Measurements from ENCODE around the gene PRDX2. TPM values are rescaled to one million over a fixed set of nuclear protein-coding genes. Genes with fewer than 3 reads are reported as not detected.

Gene PRDX2
- total RNA-seq, 1 donor from 2014 or later: 190 TPM

DNA sequence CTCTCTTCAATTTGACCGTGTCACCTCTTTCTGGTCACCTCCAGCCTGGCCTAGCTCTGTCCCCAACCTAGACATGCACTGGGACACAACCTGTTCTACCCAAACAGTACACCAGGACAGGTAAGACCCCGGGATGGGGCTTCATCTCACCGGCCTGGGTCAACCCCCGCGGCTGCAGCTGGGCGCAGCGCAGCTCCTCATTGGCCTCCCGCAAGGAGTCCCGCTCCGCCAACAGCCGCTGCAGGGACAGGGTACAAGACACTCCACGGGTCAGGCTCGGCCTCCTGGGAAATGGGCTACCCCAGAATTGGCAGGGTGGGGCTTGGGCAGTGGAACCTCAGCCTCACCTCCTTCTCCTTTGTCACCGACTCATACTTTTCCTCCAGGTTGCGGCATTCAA lies 33.9 kb downstream of the PRDX2 start:
- peaks cover 0 to 7% of the 10 kb centered on the region in 2 donors for H3K36me3 ChIP-seq
- no peaks in the 10 kb centered on the region for H3K27me3 ChIP-seq
- intact Hi-C loops (cut with DNase I): loop anchor here (5.0 kb wide), 1 partner anchor 35 kb away; the partner anchor contains the start of genes PRDX2 and THSD8
- DNase-seq (ENCODE audit: extremely low spot score in 2 of 2): no peak
- no peak overlapping the region for H3K4me3 ChIP-seq
- TF ChIP-seq, protein P1, sequence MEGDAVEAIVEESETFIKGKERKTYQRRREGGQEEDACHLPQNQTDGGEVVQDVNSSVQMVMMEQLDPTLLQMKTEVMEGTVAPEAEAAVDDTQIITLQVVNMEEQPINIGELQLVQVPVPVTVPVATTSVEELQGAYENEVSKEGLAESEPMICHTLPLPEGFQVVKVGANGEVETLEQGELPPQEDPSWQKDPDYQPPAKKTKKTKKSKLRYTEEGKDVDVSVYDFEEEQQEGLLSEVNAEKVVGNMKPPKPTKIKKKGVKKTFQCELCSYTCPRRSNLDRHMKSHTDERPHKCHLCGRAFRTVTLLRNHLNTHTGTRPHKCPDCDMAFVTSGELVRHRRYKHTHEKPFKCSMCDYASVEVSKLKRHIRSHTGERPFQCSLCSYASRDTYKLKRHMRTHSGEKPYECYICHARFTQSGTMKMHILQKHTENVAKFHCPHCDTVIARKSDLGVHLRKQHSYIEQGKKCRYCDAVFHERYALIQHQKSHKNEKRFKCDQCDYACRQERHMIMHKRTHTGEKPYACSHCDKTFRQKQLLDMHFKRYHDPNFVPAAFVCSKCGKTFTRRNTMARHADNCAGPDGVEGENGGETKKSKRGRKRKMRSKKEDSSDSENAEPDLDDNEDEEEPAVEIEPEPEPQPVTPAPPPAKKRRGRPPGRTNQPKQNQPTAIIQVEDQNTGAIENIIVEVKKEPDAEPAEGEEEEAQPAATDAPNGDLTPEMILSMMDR (IDR thresholded peaks at IDR 0.05): no peak
- no peak for TF ChIP-seq POLR2A (IDR thresholded peaks at IDR 0.05)
- TF ChIP-seq POLR2AphosphoS5 (IDR thresholded peaks at IDR 0.05; ENCODE audit: insufficient read depth in 1 of 2, low read depth in 1 of 2): no peak
- H3K27ac ChIP-seq: no peak overlapping the region
- peaks cover 11% of the 10 kb centered on the region for H3K4me1 ChIP-seq
- H3K9me3 ChIP-seq: no peaks in the 10 kb centered on the region

DNA sequence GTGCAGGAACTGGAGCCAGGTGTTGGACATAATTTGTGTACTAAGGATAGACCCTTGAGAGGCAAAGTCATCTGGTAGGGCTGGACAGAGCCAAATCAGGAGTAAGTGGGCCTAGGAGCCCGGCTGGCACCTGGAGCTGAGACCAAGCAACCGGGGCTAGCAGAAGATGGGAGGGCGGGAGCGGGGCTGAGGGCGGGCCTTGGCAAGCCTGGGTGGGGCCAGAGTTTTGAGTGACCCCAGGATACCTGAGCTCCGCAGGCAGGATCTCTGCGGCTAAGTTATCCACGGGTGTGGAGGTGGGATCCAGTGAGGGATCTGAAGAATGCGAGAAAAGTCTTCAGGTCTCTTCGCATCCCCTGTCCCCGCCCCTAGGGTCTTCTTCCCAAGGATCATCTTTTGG lies 34.5 kb downstream of the PRDX2 start:
- no peak for DNase-seq (ENCODE audit: extremely low spot score in 2 of 2)
- Histone ChIP-seq H3K4me3 (no peak overlapping the region), H3K27me3 (no peaks in the 10 kb centered on the region), H3K4me1 (peaks cover 11% of the 10 kb centered on the region), H3K27ac (no peak overlapping the region), H3K36me3 (peaks cover 0 to 9% of the 10 kb centered on the region in 2 donors), H3K9me3 (no peaks in the 10 kb centered on the region)
- TF ChIP-seq, protein P1 (IDR thresholded peaks at IDR 0.05): no peak
- TF ChIP-seq POLR2A (IDR thresholded peaks at IDR 0.05) (no peak), POLR2AphosphoS5 (IDR thresholded peaks at IDR 0.05; ENCODE audit: insufficient read depth in 1 of 2, low read depth in 1 of 2) (no peak)
- intact Hi-C loops (cut with DNase I): loop anchor here (5.0 kb wide), 1 partner anchor 35 kb away; the partner anchor contains the start of genes PRDX2 and THSD8

DNA sequence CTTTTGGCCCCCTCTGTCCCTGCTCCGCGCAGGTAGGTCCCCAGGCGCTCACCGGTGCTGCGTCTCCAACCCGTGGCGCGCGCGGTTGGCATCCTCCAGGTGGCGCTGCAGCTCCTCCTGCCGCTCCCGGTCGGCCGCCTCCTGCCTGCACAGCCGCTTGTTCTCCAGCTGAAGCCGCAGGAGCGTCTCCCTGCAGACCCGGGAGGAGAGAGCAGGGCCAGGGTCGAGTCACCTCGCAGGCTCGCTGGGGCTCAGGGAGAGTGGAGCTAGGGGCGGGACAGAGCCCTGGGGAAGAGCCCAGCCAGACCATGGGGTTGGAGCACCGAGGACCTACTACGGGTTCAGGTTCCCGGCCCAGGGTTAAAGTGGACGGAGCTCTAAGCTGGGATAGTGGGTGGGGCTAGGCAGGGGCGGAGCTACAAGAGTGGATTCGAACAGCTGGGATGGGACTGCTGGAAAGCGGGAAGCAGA lies 35.5 kb downstream of the PRDX2 start:
- peak overlapping the region; percentile 42 to 46 for H3K4me3 ChIP-seq
- H3K27me3 ChIP-seq: no peaks in the 10 kb centered on the region
- H3K36me3 ChIP-seq: peaks cover 0 to 9% of the 10 kb centered on the region in 2 donors
- DNase-seq (ENCODE audit: extremely low spot score in 2 of 2): no peak
- intact Hi-C loops (cut with DNase I): loop anchor here (5.0 kb wide), 1 partner anchor 36 kb away; the partner anchor contains the start of genes PRDX2 and THSD8
- peak overlapping the region; percentile 82 for H3K27ac ChIP-seq
- H3K4me1 ChIP-seq: peaks cover 11% of the 10 kb centered on the region
- no peaks in the 10 kb centered on the region for H3K9me3 ChIP-seq
- TF ChIP-seq, protein P1 (IDR thresholded peaks at IDR 0.05): peak; percentile 89 to 96 (median 94)
- TF ChIP-seq POLR2A (IDR thresholded peaks at IDR 0.05): no peak
- TF ChIP-seq POLR2AphosphoS5 (IDR thresholded peaks at IDR 0.05; ENCODE audit: insufficient read depth in 1 of 2, low read depth in 1 of 2): peak; percentile 72 to 73

- Histone ChIP-seq H3K9me3 (no peaks in the 10 kb centered on the region), H3K36me3 (peaks cover 0 to 9% of the 10 kb centered on the region in 2 donors), H3K27ac (no peak overlapping the region), H3K4me3 (no peak overlapping the region), H3K4me1 (peaks cover 11% of the 10 kb centered on the region), H3K27me3 (no peaks in the 10 kb centered on the region)
- no peak for DNase-seq (ENCODE audit: extremely low spot score in 2 of 2)
- intact Hi-C loops (cut with DNase I): loop anchor here (5.0 kb wide), 1 partner anchor 38 kb away; the partner anchor contains the start of genes PRDX2 and THSD8
- TF ChIP-seq POLR2AphosphoS5 (IDR thresholded peaks at IDR 0.05; ENCODE audit: insufficient read depth in 1 of 2, low read depth in 1 of 2): no peak
- TF ChIP-seq POLR2A (IDR thresholded peaks at IDR 0.05): no peak
- TF ChIP-seq, protein P1 (IDR thresholded peaks at IDR 0.05): no peak
These were observed 36.9 kb downstream of the PRDX2 start for GRCh38 chr19:12764698-12765097.

GRCh38 chr19:12763100-12763499 lies 38.5 kb downstream of the PRDX2 start:
- no peak for DNase-seq (ENCODE audit: extremely low spot score in 2 of 2)
- intact Hi-C loops (cut with DNase I): no loop called here
- Histone ChIP-seq H3K4me1 (peaks cover 12% of the 10 kb centered on the region), H3K27ac (no peak overlapping the region), H3K9me3 (no peaks in the 10 kb centered on the region), H3K27me3 (no peaks in the 10 kb centered on the region), H3K4me3 (no peak overlapping the region), H3K36me3 (peaks cover 0 to 9% of the 10 kb centered on the region in 2 donors)
- TF ChIP-seq POLR2A (IDR thresholded peaks at IDR 0.05): no peak
- TF ChIP-seq, protein P1 (IDR thresholded peaks at IDR 0.05): no peak
- no peak for TF ChIP-seq POLR2AphosphoS5 (IDR thresholded peaks at IDR 0.05; ENCODE audit: insufficient read depth in 1 of 2, low read depth in 1 of 2)

Data from vagina (tissue), 2 donors.